GM12878 (cell line): ENCODE data around the gene SKAP1. TPM values are rescaled to one million over a fixed set of nuclear protein-coding genes. Genes with fewer than 3 reads are reported as not detected.
A peak's percentile ranks its signal among the peaks of the same experiment; 100 is the strongest.

ENCODE experiments used
- ATF7 ChIP-seq: fragments of 450-650 bp; IDR thresholded peaks from 2 replicates; pipeline ENCODE4 v1.6.1; 2016; ENCODE audit warnings: low read depth, mild to moderate bottlenecking
- BHLHE40 ChIP-seq, 2 experiments: fragments of 450-650 bp in 1 of 2; IDR thresholded peaks; 2 replicates each; pipeline ENCODE4 v1.6.1; 2011 to 2017; ENCODE audit warnings: low read depth in 2 of 2, borderline replicate concordance in 1 of 2, improper control_type of control experiment in 1 of 2, low read length in 1 of 2, mild to moderate bottlenecking in 1 of 2
- EP300 ChIP-seq, 2 experiments: fragments of 150-350 bp in 1 of 2; IDR thresholded peaks; 2 replicates each; pipeline ENCODE4 v1.6.1; 2011 to 2012; ENCODE audit warnings: low read depth in 2 of 2, low read length in 2 of 2, borderline replicate concordance in 1 of 2, improper control_type of control experiment in 1 of 2, inconsistent platforms in 1 of 2; ENCODE audit not compliant: control insufficient read depth in 1 of 2
- HDGF ChIP-seq: fragments of 450-650 bp; IDR thresholded peaks from 2 replicates; pipeline ENCODE4 v1.6.1; 2016; ENCODE audit warnings: antibody characterized with exemption
- KAT2A ChIP-seq: conservative IDR thresholded peaks from 2 replicates; pipeline ENCODE4 v1.6.1; 2011; ENCODE audit warnings: low read depth, low read length; ENCODE audit not compliant: control insufficient read depth
- MEF2B ChIP-seq: fragments of 450-650 bp; IDR thresholded peaks from 2 replicates; pipeline ENCODE4 v1.6.1; 2018; ENCODE audit warnings: mild to moderate bottlenecking, moderate library complexity; ENCODE audit not compliant: partially characterized antibody, poor library complexity, severe bottlenecking
- NFIC ChIP-seq: IDR thresholded peaks from 2 replicates; pipeline ENCODE4 v1.6.1; 2012; ENCODE audit warnings: low read depth, mild to moderate bottlenecking, inconsistent platforms, low read length, moderate library complexity
- NR2F1 ChIP-seq: fragments of 450-650 bp; conservative IDR thresholded peaks from 2 replicates; pipeline ENCODE4 v1.6.1; 2017; ENCODE audit warnings: mild to moderate bottlenecking
- RELA ChIP-seq: fragments of 450-650 bp; IDR thresholded peaks from 2 replicates; pipeline ENCODE4 v1.8.0; 2014; ENCODE audit warnings: borderline replicate concordance; ENCODE audit not compliant: partially characterized antibody
- SPI1 ChIP-seq: IDR thresholded peaks from 2 replicates; pipeline ENCODE4 v1.6.1; 2011; ENCODE audit warnings: low read depth, mild to moderate bottlenecking, low read length, moderate library complexity, borderline replicate concordance; ENCODE audit not compliant: insufficient read depth
- SREBF2 ChIP-seq: IDR thresholded peaks from 2 replicates; pipeline ENCODE4 v1.6.1; 2012; ENCODE audit warnings: mild to moderate bottlenecking, low read length
- TBL1XR1 ChIP-seq: IDR thresholded peaks from 2 replicates; pipeline ENCODE4 v1.6.1; 2012; ENCODE audit warnings: low read depth, low read length, improper control_type of control experiment
- ZNF24 ChIP-seq: fragments of 450-650 bp; IDR thresholded peaks from 2 replicates; pipeline ENCODE4 v1.6.1; 2017; ENCODE audit warnings: antibody characterized with exemption, mild to moderate bottlenecking
- polyA plus RNA-seq, 11 experiments: library from polyadenylated mRNA; depleted of rRNA in 4 of 11; unstranded in 6 of 11; stranded (reverse) in 5 of 11; fragments of >200 nt; fragmentation: Nextera tagmentation in 4 of 11; fragmentation: Illumina TruSeq in 1 of 11; extraction: Ambion mirVana in 4 of 11; extraction: Trizol in 1 of 11; gene quantifications; 1 replicate in 1 of 11; 2 replicates in 10 of 11; pipeline versions ENCODE4 v1.2.1 to v1.2.3, GENCODE V29; 2011 to 2016; ENCODE audit warnings: inconsistent platforms in 2 of 11, missing spikeins in 2 of 11, low read depth in 1 of 11
- total RNA-seq, 4 experiments: library from RNA; depleted of rRNA in 3 of 4; stranded (reverse); fragments of >200 nt in 3 of 4; fragmentation: Illumina TruSeq in 1 of 4; extraction: Trizol in 1 of 4; gene quantifications; 2 replicates each; pipeline versions ENCODE4 v1.2.1 to v1.2.3, GENCODE V29; 2013 to 2021

The SKAP1 gene
- total and polyA plus RNA-seq, 10 of the 15 experiments (the other 5 are each of a cell fraction or from before 2014, with no cell fraction given), result 17.1 to 97.6 (median 35.9) TPM

DNA sequence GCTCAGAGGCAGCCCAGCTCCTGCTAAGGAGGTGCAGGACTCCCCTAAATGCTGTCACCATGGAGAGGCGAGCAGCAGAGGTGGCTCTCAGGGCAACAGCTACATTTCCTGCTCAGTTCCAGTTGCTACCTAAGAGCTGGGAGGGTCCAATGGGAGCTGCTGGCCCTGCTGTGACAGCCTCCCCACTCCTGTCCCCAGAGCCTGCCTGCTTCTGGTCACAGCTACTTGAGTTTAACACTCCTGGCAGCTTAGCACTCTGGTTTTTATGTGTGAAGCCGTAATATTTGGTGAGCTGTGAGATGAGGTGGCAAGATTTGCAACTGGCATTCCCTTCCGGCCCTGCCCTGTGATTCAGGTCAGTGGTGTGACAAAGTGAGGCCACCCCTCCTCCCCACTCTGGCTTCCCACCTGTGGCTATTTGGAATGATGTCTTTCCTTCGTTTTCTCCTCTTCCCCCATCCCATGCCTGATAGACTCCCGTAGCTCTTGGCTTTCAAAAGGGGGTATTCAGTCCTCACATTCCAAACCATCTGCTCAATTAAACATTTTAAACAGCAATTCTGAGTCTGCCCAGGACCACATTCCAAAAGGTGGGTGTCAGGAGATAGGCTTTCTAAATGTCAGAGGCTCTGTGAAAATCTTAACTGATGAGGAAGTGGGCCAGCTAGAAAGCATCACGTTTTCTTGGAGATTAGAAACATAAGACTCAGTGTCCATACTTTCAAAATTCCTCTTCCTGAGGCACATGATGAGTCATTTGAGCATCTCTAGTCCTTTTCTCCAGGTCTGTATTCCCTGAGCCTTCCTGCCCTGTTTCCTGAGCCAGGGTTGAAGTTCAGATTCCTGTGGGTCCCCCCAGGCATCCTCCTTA is 42.6 kb upstream of the SKAP1 start (continued):
- TF ChIP-seq ATF7 (0 out of 2 replicates have a peak, but pooled peaks have one; percentile 25), NR2F1 (peak; percentile 43; the same call in 1 of the 2 replicates), EP300 (IDR thresholded peaks at IDR 0.05; ENCODE audit: borderline replicate concordance in 1 of 2, control insufficient read depth in 1 of 2, low read depth in 2 of 2, low read length in 2 of 2) (peak; percentile 36 to 55; a peak in 1 of 4 replicates), ZNF24 (no peak), TBL1XR1 (no peak), HDGF (peak; percentile 33; the same call in 1 of the 2 replicates), NFIC (no peak), RELA (no peak), KAT2A (no peak), BHLHE40 (IDR thresholded peaks at IDR 0.05; ENCODE audit: borderline replicate concordance in 1 of 2, low read depth in 2 of 2, low read length in 1 of 2) (0 out of 4 replicates have a peak, but pooled peaks have one; percentile 4 to 44), SREBF2 (no peak), SPI1 (peak; percentile 60), MEF2B (peak; percentile 64)
- TF ChIP-seq, all 136 proteins: peak for 16
